ENCODE results near the gene KRTAP4-4.
"Not testable (repeated sequence)": the region's sequence is repeated elsewhere in the genome, so short reads cannot be mapped to it uniquely, and the experiment has no call there.

The KRTAP4-4 gene

GRCh38 chr17:41160648-41161047 lies at the start of gene KRTAP4-4:
TSS of gene KRTAP4-4 (minus strand) at chr17:41160748. CDS start at chr17:41160691, 57 bp downstream.
- Histone ChIP-seq H3K4me3 (ENCODE audit: low read length) (no peak within 1 kb of the TSS), H2AFZ (ENCODE audit: low read depth, low read length) (no peak within 1 kb of the TSS), H3K27me3 (ENCODE audit: insufficient read depth, low read length) (no peaks in the 10 kb centered on the region), H3K4me1 (ENCODE audit: insufficient read depth, low read length) (no peaks in the 10 kb centered on the region), H3K9me3 (ENCODE audit: low read length) (no peaks in the 10 kb centered on the region), H3K36me3 (ENCODE audit: insufficient read depth, low read length) (no peaks in the 10 kb centered on the region)

- H2AFZ ChIP-seq (ENCODE audit: low read depth, low read length) = no peak overlapping the region
- H3K27me3 ChIP-seq (ENCODE audit: insufficient read depth, low read length) = no peaks in the 10 kb centered on the region
- no peak overlapping the region for H3K4me3 ChIP-seq (ENCODE audit: low read length)
- H3K36me3 ChIP-seq (ENCODE audit: insufficient read depth, low read length) = no peaks in the 10 kb centered on the region
- H3K4me1 ChIP-seq (ENCODE audit: insufficient read depth, low read length) = no peaks in the 10 kb centered on the region
- H3K9me3 ChIP-seq (ENCODE audit: low read length) = no peaks in the 10 kb centered on the region
Measured at GRCh38 chr17:41199421-41200078, 39.0 kb upstream of the KRTAP4-4 start.

GRCh38 chr17:41196068-41196467 lies 35.5 kb upstream of the KRTAP4-4 start:
- H3K9me3 ChIP-seq (ENCODE audit: low read length) = no peaks in the 10 kb centered on the region
- no peaks in the 10 kb centered on the region for H3K4me1 ChIP-seq (ENCODE audit: insufficient read depth, low read length)
- H2AFZ ChIP-seq (ENCODE audit: low read depth, low read length) = no peak overlapping the region
- H3K36me3 ChIP-seq (ENCODE audit: insufficient read depth, low read length) = no peaks in the 10 kb centered on the region
- no peaks in the 10 kb centered on the region for H3K27me3 ChIP-seq (ENCODE audit: insufficient read depth, low read length)
- H3K4me3 ChIP-seq (ENCODE audit: low read length) = no peak overlapping the region

- Histone ChIP-seq H3K27me3 (ENCODE audit: insufficient read depth, low read length) (no peaks in the 10 kb centered on the region), H3K4me1 (ENCODE audit: insufficient read depth, low read length) (no peaks in the 10 kb centered on the region), H3K36me3 (ENCODE audit: insufficient read depth, low read length) (no peaks in the 10 kb centered on the region), H3K9me3 (ENCODE audit: low read length) (no peaks in the 10 kb centered on the region), H3K4me3 (ENCODE audit: low read length) (no peak overlapping the region), H2AFZ (ENCODE audit: low read depth, low read length) (no peak overlapping the region)
Measured at GRCh38 chr17:41190328-41190727, 29.8 kb upstream of the KRTAP4-4 start.

GRCh38 chr17:41189837-41190318 lies 29.3 kb upstream of the KRTAP4-4 start, which contains the start of gene KRTAP9-1:
TSS of gene KRTAP9-1 (plus strand) at chr17:41189887. CDS start at chr17:41189887, 0 bp downstream.
- not testable (repeated sequence) for H3K27me3 ChIP-seq (ENCODE audit: insufficient read depth, low read length); H2AFZ ChIP-seq (ENCODE audit: low read depth, low read length); H3K36me3 ChIP-seq (ENCODE audit: insufficient read depth, low read length); H3K4me3 ChIP-seq (ENCODE audit: low read length); H3K4me1 ChIP-seq (ENCODE audit: insufficient read depth, low read length); H3K9me3 ChIP-seq (ENCODE audit: low read length)

- no peak overlapping the region for H3K4me3 ChIP-seq (ENCODE audit: low read length)
- no peaks in the 10 kb centered on the region for H3K4me1 ChIP-seq (ENCODE audit: insufficient read depth, low read length)
- no peak overlapping the region for H2AFZ ChIP-seq (ENCODE audit: low read depth, low read length)
- H3K27me3 ChIP-seq (ENCODE audit: insufficient read depth, low read length) = no peaks in the 10 kb centered on the region
- H3K9me3 ChIP-seq (ENCODE audit: low read length) = no peaks in the 10 kb centered on the region
- H3K36me3 ChIP-seq (ENCODE audit: insufficient read depth, low read length) = no peaks in the 10 kb centered on the region
Measured at GRCh38 chr17:41186872-41187271, 26.3 kb upstream of the KRTAP4-4 start.

- H3K4me3 ChIP-seq (ENCODE audit: low read length) = no peak overlapping the region
- no peaks in the 10 kb centered on the region for H3K36me3 ChIP-seq (ENCODE audit: insufficient read depth, low read length)
- H3K9me3 ChIP-seq (ENCODE audit: low read length) = no peaks in the 10 kb centered on the region
- H3K27me3 ChIP-seq (ENCODE audit: insufficient read depth, low read length) = no peaks in the 10 kb centered on the region
- no peaks in the 10 kb centered on the region for H3K4me1 ChIP-seq (ENCODE audit: insufficient read depth, low read length)
- no peak overlapping the region for H2AFZ ChIP-seq (ENCODE audit: low read depth, low read length)
Measured at GRCh38 chr17:41185001-41185400, 24.5 kb upstream of the KRTAP4-4 start.

GRCh38 chr17:41184480-41184961 lies 24.0 kb upstream of the KRTAP4-4 start, which contains the start of gene KRTAP4-1:
TSS of gene KRTAP4-1 (minus strand) at chr17:41184911. CDS start at chr17:41184854, 57 bp downstream.
- no peak within 1 kb of the TSS for H3K4me3 ChIP-seq (ENCODE audit: low read length)
- H3K27me3 ChIP-seq (ENCODE audit: insufficient read depth, low read length) = no peaks in the 10 kb centered on the region
- H2AFZ ChIP-seq (ENCODE audit: low read depth, low read length) = no peak within 1 kb of the TSS
- no peaks in the 10 kb centered on the region for H3K9me3 ChIP-seq (ENCODE audit: low read length)
- no peaks in the 10 kb centered on the region for H3K36me3 ChIP-seq (ENCODE audit: insufficient read depth, low read length)
- H3K4me1 ChIP-seq (ENCODE audit: insufficient read depth, low read length) = no peaks in the 10 kb centered on the region

GRCh38 chr17:41178843-41179616 lies 18.5 kb upstream of the KRTAP4-4 start:
- Histone ChIP-seq H3K4me3 (ENCODE audit: low read length) (no peak overlapping the region), H3K27me3 (ENCODE audit: insufficient read depth, low read length) (peaks cover 5% of the 10 kb centered on the region), H3K9me3 (ENCODE audit: low read length) (no peaks in the 10 kb centered on the region), H3K36me3 (ENCODE audit: insufficient read depth, low read length) (no peaks in the 10 kb centered on the region), H2AFZ (ENCODE audit: low read depth, low read length) (no peak overlapping the region), H3K4me1 (ENCODE audit: insufficient read depth, low read length) (no peaks in the 10 kb centered on the region)

GRCh38 chr17:41178341-41178740 lies 17.8 kb upstream of the KRTAP4-4 start:
- H3K27me3 ChIP-seq (ENCODE audit: insufficient read depth, low read length) = peaks cover 5% of the 10 kb centered on the region
- no peaks in the 10 kb centered on the region for H3K9me3 ChIP-seq (ENCODE audit: low read length)
- no peak overlapping the region for H3K4me3 ChIP-seq (ENCODE audit: low read length)
- H2AFZ ChIP-seq (ENCODE audit: low read depth, low read length) = no peak overlapping the region
- H3K36me3 ChIP-seq (ENCODE audit: insufficient read depth, low read length) = no peaks in the 10 kb centered on the region
- H3K4me1 ChIP-seq (ENCODE audit: insufficient read depth, low read length) = no peaks in the 10 kb centered on the region

GRCh38 chr17:41177727-41178271 lies 17.3 kb upstream of the KRTAP4-4 start, which contains the start of gene KRTAP4-2:
TSS of gene KRTAP4-2 (minus strand) at chr17:41178221. CDS start at chr17:41178164, 57 bp downstream.
- peaks cover 5% of the 10 kb centered on the region for H3K27me3 ChIP-seq (ENCODE audit: insufficient read depth, low read length)
- H3K9me3 ChIP-seq (ENCODE audit: low read length) = no peaks in the 10 kb centered on the region
- H2AFZ ChIP-seq (ENCODE audit: low read depth, low read length) = no peak within 1 kb of the TSS
- H3K36me3 ChIP-seq (ENCODE audit: insufficient read depth, low read length) = no peaks in the 10 kb centered on the region
- no peak within 1 kb of the TSS for H3K4me3 ChIP-seq (ENCODE audit: low read length)
- H3K4me1 ChIP-seq (ENCODE audit: insufficient read depth, low read length) = no peaks in the 10 kb centered on the region

- H2AFZ ChIP-seq (ENCODE audit: low read depth, low read length) = no peak overlapping the region
- no peaks in the 10 kb centered on the region for H3K36me3 ChIP-seq (ENCODE audit: insufficient read depth, low read length)
- no peak overlapping the region for H3K4me3 ChIP-seq (ENCODE audit: low read length)
- no peaks in the 10 kb centered on the region for H3K9me3 ChIP-seq (ENCODE audit: low read length)
- H3K27me3 ChIP-seq (ENCODE audit: insufficient read depth, low read length) = peaks cover 5% of the 10 kb centered on the region
- H3K4me1 ChIP-seq (ENCODE audit: insufficient read depth, low read length) = no peaks in the 10 kb centered on the region
Measured at GRCh38 chr17:41176744-41177387, 16.3 kb upstream of the KRTAP4-4 start.
